ENCODE data around the gene TTC33. TPM values are rescaled to one million over a fixed set of nuclear protein-coding genes. Genes with fewer than 3 reads are reported as not detected.
"Not testable (repeated sequence)": the region's sequence is repeated elsewhere in the genome, so short reads cannot be mapped to it uniquely, and the experiment has no call there.

The TTC33 gene
- total RNA-seq, 1 donor from 2014 or later = 7.0 TPM

DNA sequence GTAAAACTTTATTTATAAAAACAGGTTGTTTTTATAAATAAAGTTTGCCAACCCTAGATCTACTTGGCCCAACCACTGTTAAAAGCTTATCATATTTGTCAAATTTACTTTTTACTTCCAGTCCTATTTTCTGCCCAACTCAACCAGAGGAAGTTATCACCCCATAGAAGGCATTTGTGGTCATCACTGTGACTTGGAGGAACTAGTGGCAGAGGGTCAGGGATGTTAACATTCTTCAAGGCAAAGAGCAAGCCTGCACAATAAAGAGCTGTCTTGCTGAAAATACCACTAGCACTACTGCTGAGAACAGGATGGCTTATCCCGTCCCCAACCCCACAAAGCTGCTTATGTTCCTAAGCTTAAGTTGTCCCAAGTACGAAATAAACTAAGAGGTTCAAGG, 22.3 kb downstream of the TTC33 start:
- TF ChIP-seq, protein P1, sequence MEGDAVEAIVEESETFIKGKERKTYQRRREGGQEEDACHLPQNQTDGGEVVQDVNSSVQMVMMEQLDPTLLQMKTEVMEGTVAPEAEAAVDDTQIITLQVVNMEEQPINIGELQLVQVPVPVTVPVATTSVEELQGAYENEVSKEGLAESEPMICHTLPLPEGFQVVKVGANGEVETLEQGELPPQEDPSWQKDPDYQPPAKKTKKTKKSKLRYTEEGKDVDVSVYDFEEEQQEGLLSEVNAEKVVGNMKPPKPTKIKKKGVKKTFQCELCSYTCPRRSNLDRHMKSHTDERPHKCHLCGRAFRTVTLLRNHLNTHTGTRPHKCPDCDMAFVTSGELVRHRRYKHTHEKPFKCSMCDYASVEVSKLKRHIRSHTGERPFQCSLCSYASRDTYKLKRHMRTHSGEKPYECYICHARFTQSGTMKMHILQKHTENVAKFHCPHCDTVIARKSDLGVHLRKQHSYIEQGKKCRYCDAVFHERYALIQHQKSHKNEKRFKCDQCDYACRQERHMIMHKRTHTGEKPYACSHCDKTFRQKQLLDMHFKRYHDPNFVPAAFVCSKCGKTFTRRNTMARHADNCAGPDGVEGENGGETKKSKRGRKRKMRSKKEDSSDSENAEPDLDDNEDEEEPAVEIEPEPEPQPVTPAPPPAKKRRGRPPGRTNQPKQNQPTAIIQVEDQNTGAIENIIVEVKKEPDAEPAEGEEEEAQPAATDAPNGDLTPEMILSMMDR (IDR thresholded peaks at IDR 0.05) = no peak
- intact Hi-C loops (cut with DNase I) = loop anchor here (10.0 kb wide), 1 partner anchor 1149 kb away; no protein-coding TSS in a partner anchor
- Histone ChIP-seq H3K36me3 (no peaks in the 10 kb centered on the region), H3K4me1 (peaks cover 0 to 5% of the 10 kb centered on the region in 2 donors), H3K4me3 (no peak overlapping the region), H3K27me3 (no peaks in the 10 kb centered on the region), H3K9me3 (no peaks in the 10 kb centered on the region), H3K27ac (no peak overlapping the region)
- no peak for DNase-seq (ENCODE audit: low spot score in 2 of 2)

DNA sequence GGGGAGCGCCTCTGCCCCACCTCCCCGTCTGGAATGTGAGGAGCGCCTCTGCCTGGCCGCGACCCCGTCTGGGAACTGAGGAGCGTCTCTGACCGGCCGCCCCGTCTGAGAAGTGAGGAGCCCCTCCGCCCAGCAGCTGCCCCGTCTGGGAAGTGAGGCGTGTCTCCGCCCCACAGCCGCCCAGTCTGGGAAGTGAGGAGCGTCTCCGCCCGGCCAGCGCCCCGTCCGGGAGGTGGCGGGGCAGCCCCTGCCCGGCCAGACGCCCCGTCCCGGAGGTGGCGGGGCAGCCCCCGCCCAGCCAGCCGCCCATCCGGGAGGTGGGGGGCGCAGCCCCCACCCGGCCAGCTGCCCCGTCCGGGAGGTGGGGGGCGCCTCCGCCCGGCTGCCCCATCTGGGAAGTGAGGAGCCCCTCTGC, 33.3 kb downstream of the TTC33 start:
- H3K4me1 ChIP-seq; DNase-seq (ENCODE audit: low spot score in 2 of 2); H3K4me3 ChIP-seq; H3K9me3 ChIP-seq; H3K27me3 ChIP-seq; H3K27ac ChIP-seq; intact Hi-C loops (cut with DNase I): not testable (repeated sequence)
- H3K36me3 ChIP-seq = peaks cover 7 to 50% of the 10 kb centered on the region in 2 donors

DNA sequence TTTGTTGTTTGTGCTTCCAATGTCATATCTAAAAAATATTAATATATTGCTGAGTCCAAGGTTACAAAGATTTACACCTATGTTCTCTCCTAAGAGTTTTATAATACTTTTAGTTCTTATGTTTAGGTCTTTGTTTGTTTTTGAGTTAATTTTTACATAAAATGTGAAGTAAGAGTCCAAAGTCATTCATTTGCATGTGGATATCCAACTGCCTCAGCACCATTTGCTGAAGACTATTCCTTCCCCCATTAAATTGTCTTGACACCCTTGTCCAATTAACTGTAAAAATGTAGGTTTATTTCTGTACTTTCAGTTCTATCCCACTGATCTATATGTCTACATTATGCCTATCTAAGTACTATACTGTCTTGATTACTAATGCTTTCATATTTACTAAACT, 35.7 kb downstream of the TTC33 start:
- no peak overlapping the region for H3K27ac ChIP-seq
- intact Hi-C loops (cut with DNase I) = no loop called here
- H3K36me3 ChIP-seq = peaks cover 2 to 46% of the 10 kb centered on the region in 2 donors
- DNase-seq (ENCODE audit: low spot score in 2 of 2) = no peak
- no peaks in the 10 kb centered on the region for H3K4me1 ChIP-seq
- H3K4me3 ChIP-seq = no peak overlapping the region
- H3K9me3 ChIP-seq = no peaks in the 10 kb centered on the region
- TF ChIP-seq, protein P1 (IDR thresholded peaks at IDR 0.05) = no peak
- H3K27me3 ChIP-seq = no peaks in the 10 kb centered on the region

DNA sequence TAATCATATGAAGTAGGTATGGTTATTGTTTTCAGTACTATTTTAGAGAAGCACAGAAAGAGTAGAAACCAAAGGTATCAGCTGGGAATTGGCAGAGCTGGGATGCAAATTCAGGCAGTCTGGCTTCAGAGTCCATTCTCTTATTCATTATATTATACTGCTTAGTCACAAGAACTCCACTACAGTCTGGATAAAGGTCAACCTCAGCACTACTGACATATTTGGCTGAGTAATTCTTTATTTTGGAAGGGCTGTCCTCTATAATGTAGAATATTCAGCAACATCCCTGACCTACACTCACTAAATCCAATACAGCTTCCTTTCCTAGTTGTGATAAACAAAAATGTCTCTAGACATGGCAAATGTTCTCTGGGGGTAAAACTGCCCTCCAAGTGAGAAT, 38.5 kb downstream of the TTC33 start:
- peaks cover 2 to 32% of the 10 kb centered on the region in 2 donors for H3K36me3 ChIP-seq
- H3K9me3 ChIP-seq = no peaks in the 10 kb centered on the region
- TF ChIP-seq, protein P1 (IDR thresholded peaks at IDR 0.05) = no peak
- no peaks in the 10 kb centered on the region for H3K27me3 ChIP-seq
- intact Hi-C loops (cut with DNase I) = no loop called here
- no peak overlapping the region for H3K4me3 ChIP-seq
- no peak overlapping the region for H3K27ac ChIP-seq
- DNase-seq (ENCODE audit: low spot score in 2 of 2) = no peak
- H3K4me1 ChIP-seq = no peaks in the 10 kb centered on the region

DNA sequence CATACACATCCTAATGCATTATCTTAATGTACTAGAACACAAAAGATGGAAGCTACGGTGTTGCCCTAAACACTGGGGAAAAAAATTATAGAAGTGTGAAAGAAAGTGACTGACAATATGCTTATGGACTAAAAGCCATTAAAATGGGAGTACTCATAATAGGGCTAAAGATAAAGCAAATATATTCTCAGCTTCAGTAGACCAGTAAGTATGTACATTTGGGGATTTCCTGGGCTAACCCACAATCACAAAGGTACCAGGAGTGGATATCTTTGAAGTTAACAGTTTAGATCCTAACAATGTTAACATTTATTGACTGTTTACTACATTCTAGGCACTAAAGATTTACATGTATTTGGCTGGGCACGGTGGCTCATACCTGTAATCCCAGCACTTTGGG, 39.2 kb downstream of the TTC33 start:
- TF ChIP-seq, protein P1 (IDR thresholded peaks at IDR 0.05) = no peak
- no peaks in the 10 kb centered on the region for H3K27me3 ChIP-seq
- intact Hi-C loops (cut with DNase I) = no loop called here
- no peaks in the 10 kb centered on the region for H3K9me3 ChIP-seq
- no peak for DNase-seq (ENCODE audit: low spot score in 2 of 2)
- H3K27ac ChIP-seq = no peak overlapping the region
- no peaks in the 10 kb centered on the region for H3K4me1 ChIP-seq
- H3K4me3 ChIP-seq = no peak overlapping the region
- peaks cover 2 to 26% of the 10 kb centered on the region in 2 donors for H3K36me3 ChIP-seq

DNA sequence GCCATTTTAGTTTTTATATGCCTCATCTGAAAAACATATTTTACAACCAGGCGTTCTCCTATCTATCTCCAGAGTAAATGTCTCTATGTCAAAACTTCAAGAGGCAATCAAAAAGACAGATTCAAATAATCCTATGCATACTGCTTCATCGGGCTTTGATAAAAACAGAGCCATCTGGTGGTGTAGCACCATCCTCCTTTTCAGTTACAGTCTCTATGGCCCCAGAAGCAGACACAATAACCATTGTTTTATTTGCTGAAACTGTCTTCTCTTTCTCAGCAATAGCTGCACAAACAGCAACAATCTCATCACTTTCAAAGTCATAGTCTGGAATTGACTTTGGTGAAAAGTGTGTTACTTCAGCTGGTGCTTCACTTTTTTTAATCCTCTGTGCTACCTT, 39.8 kb downstream of the TTC33 start:
- intact Hi-C loops (cut with DNase I) = no loop called here
- DNase-seq (ENCODE audit: low spot score in 2 of 2) = no peak
- TF ChIP-seq, protein P1 (IDR thresholded peaks at IDR 0.05) = no peak

More for the DNA sequence above, 39.8 kb downstream of the TTC33 start:
- Histone ChIP-seq H3K4me1 (no peaks in the 10 kb centered on the region), H3K27me3 (no peaks in the 10 kb centered on the region), H3K36me3 (peaks cover 2 to 23% of the 10 kb centered on the region in 2 donors), H3K4me3 (no peak overlapping the region), H3K9me3 (no peaks in the 10 kb centered on the region), H3K27ac (no peak overlapping the region)
